ENCODE results near the gene ZFAND2B.

- TF ChIP-seq POLR2A (IDR thresholded peaks at IDR 0.05) (no peak), CTCF (IDR thresholded peaks at IDR 0.05) (no peak)
These were observed 727 bp downstream of the ZFAND2B start for GRCh38 chr2:219207134-219207883.

All from lower leg skin (tissue), 3 donors.